H1 (cell line): Measurements from ENCODE around the gene IL1RL1. TPM values are rescaled to one million over a fixed set of nuclear protein-coding genes. Genes with fewer than 3 reads are reported as not detected.

Experiments used
- ASH2L ChIP-seq: fragments of 200-600, 300-600 bp; sonication (generic); IDR thresholded peaks from one replicate; pipeline ENCODE4 v1.7.1; 2017; ENCODE audit warnings: low read length
- CTBP2 ChIP-seq: IDR thresholded peaks from 2 replicates; pipeline ENCODE4 v1.7.0; 2011; ENCODE audit warnings: borderline replicate concordance, mild to moderate bottlenecking, moderate library complexity, mixed read lengths, low read length; ENCODE audit not compliant: insufficient read depth, insufficient read length
- EZH2 ChIP-seq: fragments of 200-600 bp; sonication (generic); IDR thresholded peaks from 2 replicates; pipeline ENCODE4 v1.7.1; 2012; ENCODE audit warnings: low read depth, mild to moderate bottlenecking, moderate library complexity, low read length, inconsistent platforms; ENCODE audit not compliant: severe bottlenecking
- SIRT6 ChIP-seq: IDR thresholded peaks from one replicate; pipeline ENCODE4 v1.7.1; 2012; ENCODE audit warnings: low read length, inconsistent platforms
- SUZ12 ChIP-seq: fragments of 200-600 bp; sonication (generic); IDR thresholded peaks from 2 replicates; pipeline ENCODE4 v1.6.1; 2012; ENCODE audit warnings: mild to moderate bottlenecking, inconsistent platforms, low read length, moderate library complexity, mixed read lengths
- polyA plus RNA-seq, 7 experiments: library from polyadenylated mRNA; depleted of rRNA in 3 of 7; stranded (reverse) in 5 of 7; unstranded in 2 of 7; fragments of >200 nt in 5 of 7; fragments of 200-250 nt in 2 of 7; gene quantifications; 1 replicate in 5 of 7; 2 replicates in 1 of 7; 4 replicates in 1 of 7; pipeline versions ENCODE4 v1.2.1 to v1.2.3, GENCODE V29; 2011 to 2013; ENCODE audit warnings: missing spikeins in 2 of 7, mixed read lengths in 2 of 7
- total RNA-seq: library from RNA; stranded (reverse); fragmentation: NEBNext Ultra II Directional; extraction: Animal tissue kit (Norgen Biotek cat#: 25700); gene quantifications from 2 replicates; pipeline ENCODE4 v1.2.1, GENCODE V29; 2021
- TF ChIP-seq, protein P1 (sequence below): IDR thresholded peaks from 2 replicates; pipeline ENCODE4 v1.6.1; 2011; ENCODE audit warnings: low read depth, mild to moderate bottlenecking, low read length; ENCODE audit not compliant: insufficient read depth

Gene IL1RL1
- total and polyA plus RNA-seq, 2 of the 8 experiments (the other 6 are each of a cell fraction or from before 2014, with no cell fraction given) = not detected

DNA sequence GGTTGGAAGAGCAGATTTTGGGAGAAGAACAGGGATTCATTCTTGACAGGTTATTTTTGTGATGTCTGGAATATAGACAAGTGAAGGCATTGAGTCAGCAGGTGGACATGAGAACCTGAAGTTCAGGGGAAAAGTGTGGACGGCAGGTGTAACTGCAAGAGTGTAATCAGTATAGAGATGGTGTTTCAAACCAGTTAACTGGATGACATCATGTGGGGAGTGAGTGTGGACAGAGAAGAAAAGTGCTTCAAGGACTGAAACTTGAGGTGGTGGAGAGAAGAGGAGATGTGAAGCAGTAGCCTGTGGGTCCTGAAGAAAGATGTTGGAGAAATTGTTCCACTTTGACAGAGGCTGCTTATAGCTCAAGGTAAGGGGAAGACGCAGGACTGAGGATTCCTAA is 7.1 kb downstream of the IL1RL1 start (continued):
- no peak for TF ChIP-seq ASH2L
- no peak for TF ChIP-seq SIRT6
- TF ChIP-seq, protein P1, sequence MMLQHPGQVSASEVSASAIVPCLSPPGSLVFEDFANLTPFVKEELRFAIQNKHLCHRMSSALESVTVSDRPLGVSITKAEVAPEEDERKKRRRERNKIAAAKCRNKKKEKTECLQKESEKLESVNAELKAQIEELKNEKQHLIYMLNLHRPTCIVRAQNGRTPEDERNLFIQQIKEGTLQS = no peak
- TF ChIP-seq EZH2 = no peak
- no peak for TF ChIP-seq SUZ12
- no peak for TF ChIP-seq CTBP2
